ENCODE measurements around the gene PCDHB15. TPM values are rescaled to one million over a fixed set of nuclear protein-coding genes. Genes with fewer than 3 reads are reported as not detected.
A peak's percentile ranks its signal among the peaks of the same experiment; 100 is the strongest.
"Not testable (repeated sequence)": the region's sequence is repeated elsewhere in the genome, so short reads cannot be mapped to it uniquely, and the experiment has no call there.

PCDHB15 gene
- polyA plus RNA-seq, 1 donor from 2014 or later, result 11.2 TPM

DNA sequence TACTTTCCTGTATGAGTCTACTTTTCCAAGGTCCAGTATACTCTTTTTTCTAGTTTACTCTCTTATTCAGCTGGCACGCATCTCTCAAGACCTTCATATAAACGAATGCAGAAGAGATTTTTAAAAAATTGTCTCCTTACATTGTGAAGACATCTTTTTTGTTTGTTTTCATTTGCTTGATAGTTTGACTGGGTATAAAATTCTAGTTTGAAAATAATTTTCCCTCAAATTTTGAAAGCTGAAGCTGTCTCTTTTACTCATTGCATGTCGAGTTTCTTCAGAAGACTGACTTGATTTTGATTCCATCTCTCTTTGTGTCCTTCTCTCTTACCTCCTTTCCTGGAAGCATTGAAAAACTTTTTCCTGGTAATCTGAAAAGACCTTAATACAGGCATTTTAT lies 48.8 kb upstream of the PCDHB15 start (continued):
- TF ChIP-seq, protein P1, sequence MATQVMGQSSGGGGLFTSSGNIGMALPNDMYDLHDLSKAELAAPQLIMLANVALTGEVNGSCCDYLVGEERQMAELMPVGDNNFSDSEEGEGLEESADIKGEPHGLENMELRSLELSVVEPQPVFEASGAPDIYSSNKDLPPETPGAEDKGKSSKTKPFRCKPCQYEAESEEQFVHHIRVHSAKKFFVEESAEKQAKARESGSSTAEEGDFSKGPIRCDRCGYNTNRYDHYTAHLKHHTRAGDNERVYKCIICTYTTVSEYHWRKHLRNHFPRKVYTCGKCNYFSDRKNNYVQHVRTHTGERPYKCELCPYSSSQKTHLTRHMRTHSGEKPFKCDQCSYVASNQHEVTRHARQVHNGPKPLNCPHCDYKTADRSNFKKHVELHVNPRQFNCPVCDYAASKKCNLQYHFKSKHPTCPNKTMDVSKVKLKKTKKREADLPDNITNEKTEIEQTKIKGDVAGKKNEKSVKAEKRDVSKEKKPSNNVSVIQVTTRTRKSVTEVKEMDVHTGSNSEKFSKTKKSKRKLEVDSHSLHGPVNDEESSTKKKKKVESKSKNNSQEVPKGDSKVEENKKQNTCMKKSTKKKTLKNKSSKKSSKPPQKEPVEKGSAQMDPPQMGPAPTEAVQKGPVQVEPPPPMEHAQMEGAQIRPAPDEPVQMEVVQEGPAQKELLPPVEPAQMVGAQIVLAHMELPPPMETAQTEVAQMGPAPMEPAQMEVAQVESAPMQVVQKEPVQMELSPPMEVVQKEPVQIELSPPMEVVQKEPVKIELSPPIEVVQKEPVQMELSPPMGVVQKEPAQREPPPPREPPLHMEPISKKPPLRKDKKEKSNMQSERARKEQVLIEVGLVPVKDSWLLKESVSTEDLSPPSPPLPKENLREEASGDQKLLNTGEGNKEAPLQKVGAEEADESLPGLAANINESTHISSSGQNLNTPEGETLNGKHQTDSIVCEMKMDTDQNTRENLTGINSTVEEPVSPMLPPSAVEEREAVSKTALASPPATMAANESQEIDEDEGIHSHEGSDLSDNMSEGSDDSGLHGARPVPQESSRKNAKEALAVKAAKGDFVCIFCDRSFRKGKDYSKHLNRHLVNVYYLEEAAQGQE (IDR thresholded peaks at IDR 0.05; ENCODE audit: borderline replicate concordance), result no peak
- TF ChIP-seq SMC3 (conservative IDR thresholded peaks at IDR 0.05; ENCODE audit: poor library complexity), result no peak

DNA sequence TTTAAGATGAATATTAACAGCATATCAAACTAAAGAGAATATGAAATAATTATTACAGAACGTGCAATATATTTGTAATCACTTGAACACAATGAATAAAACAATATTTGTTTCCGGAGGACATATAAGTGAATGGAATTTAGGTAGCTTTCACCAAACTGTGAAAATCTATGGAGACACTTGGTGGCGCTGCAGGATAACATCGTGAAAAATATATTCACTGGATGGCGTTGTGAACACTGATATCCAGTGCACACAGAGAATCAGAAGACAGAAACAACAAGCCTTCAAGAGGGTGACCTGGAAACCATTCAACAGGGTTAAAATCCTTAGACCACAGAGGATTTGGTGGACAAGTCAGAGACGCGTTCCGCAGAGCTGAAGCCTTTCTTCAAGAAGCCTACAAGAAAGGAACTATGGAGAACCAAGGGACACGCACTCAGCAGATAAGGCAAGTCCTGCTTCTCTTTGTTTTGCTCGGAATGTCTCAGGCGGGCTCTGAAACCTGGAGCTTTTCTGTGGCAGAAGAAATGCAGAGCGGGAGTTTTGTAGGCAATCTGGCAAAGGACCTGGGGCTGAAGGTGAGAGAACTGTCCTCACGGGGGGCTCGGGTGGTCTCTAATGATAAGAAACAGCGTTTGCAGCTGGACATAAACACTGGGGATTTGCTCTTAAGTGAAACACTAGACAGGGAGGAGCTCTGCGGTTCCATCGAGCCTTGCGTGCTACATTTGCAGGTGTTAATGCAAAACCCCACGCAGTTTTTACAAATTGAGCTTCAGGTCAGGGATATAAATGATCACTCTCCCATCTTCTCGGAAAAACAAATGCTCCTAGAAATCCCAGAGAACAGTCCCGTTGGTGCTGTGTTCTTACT lies 45.6 kb upstream of the PCDHB15 start, which contains the start of gene PCDHB11:
Gene PCDHB11 (plus strand): TSS at position 269 of the 877 bp plus-strand sequence. CDS start 148 bp downstream, at position 417.
- Histone ChIP-seq H3K27me3 (ENCODE audit: insufficient read depth, low read depth, low read length) (no peaks in the 10 kb centered on the region), H3K79me2 (replicated peaks; ENCODE audit: insufficient read depth, low read length) (peaks cover 10% of the 10 kb centered on the region), H3F3A (ENCODE audit: insufficient read depth, low read length, poor library complexity, severe bottlenecking) (no peaks in the 10 kb centered on the region), H3K4me2 (ENCODE audit: low read length) (no peak within 1 kb of the TSS), H3K36me3 (ENCODE audit: insufficient read depth, low read length) (peaks cover 9% of the 10 kb centered on the region), H3K9me3 (ENCODE audit: low read length) (peaks cover 35% of the 10 kb centered on the region), H3K9ac (ENCODE audit: low read length) (no peak within 1 kb of the TSS), H3K27ac (ENCODE audit: low read length) (peak within 1 kb of the TSS; percentile 28), H2AFZ (ENCODE audit: low read depth, low read length) (no peak within 1 kb of the TSS), H3K4me3 (ENCODE audit: low read length) (peak within 1 kb of the TSS; percentile 46), H4K20me1 (ENCODE audit: insufficient read depth) (no peaks in the 10 kb centered on the region), H3K9me2 (ENCODE audit: insufficient read depth, low read length) (no peaks in the 10 kb centered on the region)
- TF ChIP-seq, protein P2, sequence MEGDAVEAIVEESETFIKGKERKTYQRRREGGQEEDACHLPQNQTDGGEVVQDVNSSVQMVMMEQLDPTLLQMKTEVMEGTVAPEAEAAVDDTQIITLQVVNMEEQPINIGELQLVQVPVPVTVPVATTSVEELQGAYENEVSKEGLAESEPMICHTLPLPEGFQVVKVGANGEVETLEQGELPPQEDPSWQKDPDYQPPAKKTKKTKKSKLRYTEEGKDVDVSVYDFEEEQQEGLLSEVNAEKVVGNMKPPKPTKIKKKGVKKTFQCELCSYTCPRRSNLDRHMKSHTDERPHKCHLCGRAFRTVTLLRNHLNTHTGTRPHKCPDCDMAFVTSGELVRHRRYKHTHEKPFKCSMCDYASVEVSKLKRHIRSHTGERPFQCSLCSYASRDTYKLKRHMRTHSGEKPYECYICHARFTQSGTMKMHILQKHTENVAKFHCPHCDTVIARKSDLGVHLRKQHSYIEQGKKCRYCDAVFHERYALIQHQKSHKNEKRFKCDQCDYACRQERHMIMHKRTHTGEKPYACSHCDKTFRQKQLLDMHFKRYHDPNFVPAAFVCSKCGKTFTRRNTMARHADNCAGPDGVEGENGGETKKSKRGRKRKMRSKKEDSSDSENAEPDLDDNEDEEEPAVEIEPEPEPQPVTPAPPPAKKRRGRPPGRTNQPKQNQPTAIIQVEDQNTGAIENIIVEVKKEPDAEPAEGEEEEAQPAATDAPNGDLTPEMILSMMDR (IDR thresholded peaks at IDR 0.05; ENCODE audit: poor library complexity, severe bottlenecking), result peak; percentile 39
- TF ChIP-seq TAF1 (IDR thresholded peaks at IDR 0.05; ENCODE audit: low read depth) (no peak), EP300 (conservative IDR thresholded peaks at IDR 0.05; ENCODE audit: poor library complexity, severe bottlenecking) (no peak), POLR2AphosphoS5 (IDR thresholded peaks at IDR 0.05) (no peak), EZH2 (IDR thresholded peaks at IDR 0.05; ENCODE audit: borderline replicate concordance, insufficient read depth, low read length, poor library complexity, severe bottlenecking) (no peak), RAD21 (conservative IDR thresholded peaks at IDR 0.05) (peak; percentile 46), MXI1 (conservative IDR thresholded peaks at IDR 0.05; ENCODE audit: poor library complexity, severe bottlenecking) (no peak), SMC3 (conservative IDR thresholded peaks at IDR 0.05; ENCODE audit: poor library complexity) (no peak)
- TF ChIP-seq, protein P1 (IDR thresholded peaks at IDR 0.05; ENCODE audit: borderline replicate concordance), result no peak

DNA sequence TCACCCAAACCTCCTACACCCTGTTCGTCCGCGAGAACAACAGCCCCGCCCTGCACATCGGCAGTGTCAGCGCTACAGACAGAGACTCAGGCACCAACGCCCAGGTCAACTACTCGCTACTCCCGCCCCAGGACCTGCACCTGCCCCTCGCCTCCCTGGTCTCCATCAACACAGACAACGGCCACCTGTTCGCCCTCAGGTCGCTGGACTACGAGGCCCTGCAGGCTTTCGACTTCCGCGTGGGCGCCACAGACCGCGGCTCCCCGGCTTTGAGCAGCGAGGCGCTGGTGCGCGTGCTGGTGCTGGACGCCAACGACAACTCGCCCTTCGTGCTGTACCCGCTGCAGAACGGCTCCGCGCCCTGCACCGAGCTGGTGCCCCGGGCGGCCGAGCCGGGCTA lies 44.1 kb upstream of the PCDHB15 start:
- H2AFZ ChIP-seq (ENCODE audit: low read depth, low read length); H3K9me2 ChIP-seq (ENCODE audit: insufficient read depth, low read length); H3F3A ChIP-seq (ENCODE audit: insufficient read depth, low read length, poor library complexity, severe bottlenecking); H3K36me3 ChIP-seq (ENCODE audit: insufficient read depth, low read length); H3K9ac ChIP-seq (ENCODE audit: low read length); H3K79me2 ChIP-seq (replicated peaks; ENCODE audit: insufficient read depth, low read length); H3K4me2 ChIP-seq (ENCODE audit: low read length); H4K20me1 ChIP-seq (ENCODE audit: insufficient read depth); H3K27me3 ChIP-seq (ENCODE audit: insufficient read depth, low read depth, low read length); H3K4me3 ChIP-seq (ENCODE audit: low read length); H3K27ac ChIP-seq (ENCODE audit: low read length): not testable (repeated sequence)
- peaks cover 34% of the 10 kb centered on the region for H3K9me3 ChIP-seq (ENCODE audit: low read length)

DNA sequence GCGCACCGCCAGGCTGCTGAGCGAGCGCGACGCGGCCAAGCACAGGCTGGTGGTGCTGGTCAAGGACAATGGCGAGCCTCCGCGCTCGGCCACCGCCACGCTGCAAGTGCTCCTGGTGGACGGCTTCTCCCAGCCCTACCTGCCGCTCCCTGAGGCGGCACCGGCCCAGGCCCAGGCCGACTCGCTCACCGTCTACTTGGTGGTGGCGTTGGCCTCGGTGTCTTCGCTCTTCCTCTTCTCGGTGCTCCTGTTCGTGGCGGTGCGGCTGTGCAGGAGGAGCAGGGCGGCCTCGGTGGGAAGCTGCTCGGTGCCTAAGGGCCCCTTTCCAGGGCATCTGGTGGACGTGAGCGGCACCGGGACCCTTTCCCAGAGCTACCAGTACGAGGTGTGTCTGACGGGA lies 43.5 kb upstream of the PCDHB15 start:
- H4K20me1 ChIP-seq (ENCODE audit: insufficient read depth); H3F3A ChIP-seq (ENCODE audit: insufficient read depth, low read length, poor library complexity, severe bottlenecking); H3K9me2 ChIP-seq (ENCODE audit: insufficient read depth, low read length); H3K4me2 ChIP-seq (ENCODE audit: low read length); H3K4me3 ChIP-seq (ENCODE audit: low read length); H2AFZ ChIP-seq (ENCODE audit: low read depth, low read length); H3K36me3 ChIP-seq (ENCODE audit: insufficient read depth, low read length); H3K9ac ChIP-seq (ENCODE audit: low read length); H3K27ac ChIP-seq (ENCODE audit: low read length); H3K79me2 ChIP-seq (replicated peaks; ENCODE audit: insufficient read depth, low read length); H3K27me3 ChIP-seq (ENCODE audit: insufficient read depth, low read depth, low read length): not testable (repeated sequence)
- peaks cover 29% of the 10 kb centered on the region for H3K9me3 ChIP-seq (ENCODE audit: low read length)
